NB4 (cell line): ENCODE results near the gene CLPX.

Source experiments
- DNase-seq: peaks from one replicate; pipeline ENCODE4 v3.0.0; 2010; ENCODE audit warnings: low read depth
- H3K4me3 ChIP-seq: one replicate; pipeline ENCODE4 v1.5.1; 2011; ENCODE audit warnings: mild to moderate bottlenecking, low read depth, low read length, moderate library complexity
- CTCF ChIP-seq: IDR thresholded peaks from one replicate; pipeline ENCODE4 v1.5.1; 2012; ENCODE audit warnings: low read depth, low read length
- MAX ChIP-seq: IDR thresholded peaks from 2 replicates; pipeline ENCODE4 v1.6.1; 2011; ENCODE audit warnings: low read depth, low read length
- MYC ChIP-seq: IDR thresholded peaks from 2 replicates; pipeline ENCODE4 v1.6.1; 2011; ENCODE audit warnings: low read depth, low read length
- POLR2A ChIP-seq: IDR thresholded peaks from 2 replicates; pipeline ENCODE4 v1.6.1; 2011; ENCODE audit warnings: mild to moderate bottlenecking; ENCODE audit not compliant: insufficient read length; ENCODE audit errors: extremely low read depth

CLPX gene

GRCh38 chr15:65209701-65210643 lies 24.8 kb upstream of the CLPX start:
- DNase-seq: no peak
- TF ChIP-seq POLR2A: no peak
- no peak for TF ChIP-seq CTCF
- TF ChIP-seq MAX: no peak
- no peak for TF ChIP-seq MYC
- no peak overlapping the region for H3K4me3 ChIP-seq

- no peak for DNase-seq
- no peak overlapping the region for H3K4me3 ChIP-seq
- no peak for TF ChIP-seq MAX
- TF ChIP-seq CTCF: no peak
- TF ChIP-seq POLR2A: no peak
- TF ChIP-seq MYC: no peak
These were observed 23.5 kb upstream of the CLPX start for GRCh38 chr15:65208647-65209046.

- no peak overlapping the region for H3K4me3 ChIP-seq
- DNase-seq: no peak
- TF ChIP-seq CTCF: no peak
- no peak for TF ChIP-seq MAX
- TF ChIP-seq POLR2A: no peak
- no peak for TF ChIP-seq MYC
These were observed 22.2 kb upstream of the CLPX start for GRCh38 chr15:65207280-65207840.

GRCh38 chr15:65206750-65207149 lies 21.6 kb upstream of the CLPX start:
- TF ChIP-seq MAX (no peak), CTCF (no peak), POLR2A (no peak), MYC (no peak)
- no peak overlapping the region for H3K4me3 ChIP-seq
- no peak for DNase-seq

- DNase-seq: no peak
- no peak overlapping the region for H3K4me3 ChIP-seq
- no peak for TF ChIP-seq MAX
- TF ChIP-seq CTCF: no peak
- TF ChIP-seq MYC: no peak
- no peak for TF ChIP-seq POLR2A
These were observed 20.0 kb upstream of the CLPX start for GRCh38 chr15:65204931-65205660.
